Kidney (tissue), 14 donors: ENCODE data around the gene FAM107A. TPM values are rescaled to one million over a fixed set of nuclear protein-coding genes. Genes with fewer than 3 reads are reported as not detected.
A peak's percentile ranks its signal among the peaks of the same experiment; 100 is the strongest.

ENCODE experiments used
- DNase-seq, 5 donors: peaks; one replicate each; pipeline ENCODE4 v3.0.0-alpha.2; 2013 to 2020
- FAIRE-seq: peaks from 2 replicates; lab custom pipeline; 2012; peaks lifted over from hg19 to GRCh38; lab: Jason Lieb, UNC
- H3K27ac ChIP-seq, 2 donors: one replicate each; pipeline ENCODE4 v1.7.0; 2013; ENCODE audit warnings: low read depth in 2 of 2, low read length in 2 of 2, inconsistent platforms in 1 of 2
- H3K27me3 ChIP-seq: one replicate; pipeline ENCODE4 v1.7.1; 2013; ENCODE audit warnings: low read length, inconsistent platforms; ENCODE audit not compliant: control insufficient read depth, insufficient read depth
- H3K36me3 ChIP-seq, 3 donors: one replicate each; pipeline versions ENCODE4 v1.7.0 to v1.7.1; 2013; ENCODE audit warnings: low read length in 3 of 3, control low read depth in 1 of 3, inconsistent platforms in 1 of 3; ENCODE audit not compliant: insufficient read depth in 3 of 3, control insufficient read depth in 2 of 3
- H3K4me1 ChIP-seq, 3 donors: one replicate each; pipeline versions ENCODE4 v1.7.0 to v1.7.1; 2013; ENCODE audit warnings: low read length in 3 of 3, inconsistent platforms in 1 of 3, low read depth in 1 of 3; ENCODE audit not compliant: control insufficient read depth in 2 of 3, insufficient read depth in 2 of 3
- H3K4me3 ChIP-seq, 3 donors: one replicate each; pipeline versions ENCODE4 v1.7.0 to v1.8.1; 2013; ENCODE audit warnings: low read length in 3 of 3, control low read depth in 1 of 3, inconsistent platforms in 1 of 3
- H3K9ac ChIP-seq, 3 donors: one replicate each; pipeline versions ENCODE4 v1.7.0 to v1.7.1; 2013; ENCODE audit warnings: low read length in 3 of 3, control low read depth in 1 of 3, inconsistent platforms in 1 of 3
- H3K9me3 ChIP-seq, 3 donors: one replicate each; pipeline versions ENCODE4 v1.7.0 to v1.7.1; 2013; ENCODE audit warnings: low read length in 3 of 3, control low read depth in 1 of 3, inconsistent platforms in 1 of 3; ENCODE audit not compliant: control insufficient read depth in 2 of 3, insufficient read depth in 1 of 3
- intact Hi-C: fragments of 100-400 bp; cut with DNase I; formaldehyde crosslinking; loops from one replicate; pipeline ENCODE4 v1.11.1; 2022
- polyA plus RNA-seq: library from polyadenylated mRNA; stranded (reverse); fragments of 350-450 nt; fragmentation: Illumina TruSeq; extraction: RNeasy Lipid Tissue Mini Kit (QIAGEN cat#74804); gene quantifications from one replicate; pipeline ENCODE4 v1.2.3, GENCODE V29; 2014; ENCODE audit warnings: low read depth, low replicate concordance; ENCODE audit not compliant: insufficient read depth
- total RNA-seq: library from RNA; stranded (reverse); fragmentation: NEBNext Ultra II Directional; extraction: Animal tissue kit (Norgen Biotek cat#: 25700); gene quantifications from one replicate; pipeline ENCODE4 v1.2.1, GENCODE V29; 2021
- TF ChIP-seq, protein P1 (sequence below): IDR thresholded peaks from 3 replicates; pipeline ENCODE4 v1.5.1; 2012; ENCODE audit warnings: mild to moderate bottlenecking, moderate library complexity, borderline replicate concordance; ENCODE audit not compliant: insufficient read depth; ENCODE audit errors: extremely low read depth
- donor health status: control.
- donor health status: control.
- donor health status: control.
- donor health status: control.
- donor health status: control.
- donor health status: DM: yes; HTN: yes; CAD: no.
- donor health status: Normal renal cell carcinoma (clear cell type).

Gene FAM107A
- total and polyA plus RNA-seq, 2 donors from 2014 or later: 52.5 to 180 TPM

DNA sequence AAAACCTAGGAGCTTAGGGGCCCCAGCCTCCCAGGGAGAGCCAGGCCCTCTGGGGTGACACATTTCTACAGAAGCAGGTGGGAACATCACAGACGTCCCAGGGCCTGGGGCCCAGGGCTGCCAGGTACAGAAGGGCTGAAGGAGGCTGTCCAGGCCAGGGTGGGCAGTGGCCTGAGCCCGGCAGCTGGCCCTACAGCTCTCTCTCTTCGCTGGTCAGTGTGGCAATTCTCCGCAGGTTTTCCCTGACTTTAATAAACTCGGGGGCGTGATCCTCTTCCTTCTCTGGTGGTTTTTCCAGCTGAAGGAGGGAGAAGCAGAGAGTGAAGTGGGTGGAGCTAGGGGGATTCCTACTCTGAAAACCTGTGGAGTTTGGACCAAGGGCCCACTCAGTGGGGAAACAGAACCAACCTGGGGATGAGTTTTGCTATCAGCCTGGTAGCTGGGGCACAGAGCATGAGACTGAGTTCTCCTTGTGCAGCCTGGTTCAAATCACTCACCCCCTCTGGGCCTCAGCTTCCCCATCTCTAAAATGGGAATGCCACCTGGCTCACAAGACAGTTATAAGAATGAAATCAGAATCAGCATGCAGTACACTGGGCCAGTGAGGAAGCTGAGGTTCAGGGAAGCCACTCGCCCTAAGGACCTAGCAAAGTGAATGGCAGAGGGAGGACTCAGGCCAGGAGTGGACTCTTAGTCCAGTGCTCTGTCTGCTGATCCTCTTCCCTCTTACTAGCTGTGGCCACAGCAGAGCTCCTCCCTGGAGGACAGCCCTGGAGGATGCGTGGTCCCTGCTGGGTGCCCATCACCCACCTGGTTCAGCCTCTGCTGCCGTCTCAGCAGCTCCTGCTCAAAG lies 10.6 kb downstream of the FAM107A start:
- DNase-seq: peak in 1 of 5 donors; percentile 54
- intact Hi-C loops: loop anchor here (5.0 kb wide), 1 partner anchor 66 kb away; no protein-coding TSS in a partner anchor

DNA sequence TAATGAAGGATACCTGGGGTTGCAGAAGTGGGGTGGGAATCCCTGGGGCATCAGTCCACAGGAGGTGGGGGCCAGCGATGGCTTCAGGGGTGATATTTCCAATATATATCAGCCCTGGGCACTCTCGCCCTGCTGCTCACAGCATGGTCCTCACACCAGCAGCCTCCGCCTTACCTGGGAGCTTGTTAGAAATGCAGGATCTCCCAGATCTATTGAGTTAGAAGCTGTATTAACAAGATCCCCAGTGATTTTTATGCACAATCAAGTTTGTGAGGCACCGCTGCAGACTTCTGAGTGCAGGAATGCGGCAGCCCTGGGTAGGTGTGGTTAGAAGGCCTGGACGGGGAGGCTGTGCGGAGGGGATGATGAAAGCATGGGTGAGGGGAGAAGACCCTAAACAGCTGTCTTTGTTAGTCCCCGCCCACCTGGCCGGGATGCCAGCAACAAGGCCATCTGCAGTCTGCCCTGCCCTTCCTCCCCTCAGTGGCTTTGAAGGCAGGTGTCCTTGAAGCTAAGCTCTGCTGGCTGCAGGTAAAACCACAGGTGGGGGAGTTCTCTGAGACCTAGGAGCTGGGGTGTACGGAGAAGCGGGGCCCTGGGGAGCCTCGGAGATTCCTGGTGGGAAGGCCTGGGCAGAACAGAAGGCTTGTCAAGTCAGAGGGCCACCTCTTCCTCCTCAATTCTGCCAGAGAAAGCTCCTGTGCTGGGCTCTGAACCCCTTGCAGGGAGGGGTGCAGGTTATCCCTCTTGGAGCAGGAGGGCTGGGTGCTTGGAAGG lies 11.4 kb downstream of the FAM107A start:
- TF ChIP-seq, protein P1, sequence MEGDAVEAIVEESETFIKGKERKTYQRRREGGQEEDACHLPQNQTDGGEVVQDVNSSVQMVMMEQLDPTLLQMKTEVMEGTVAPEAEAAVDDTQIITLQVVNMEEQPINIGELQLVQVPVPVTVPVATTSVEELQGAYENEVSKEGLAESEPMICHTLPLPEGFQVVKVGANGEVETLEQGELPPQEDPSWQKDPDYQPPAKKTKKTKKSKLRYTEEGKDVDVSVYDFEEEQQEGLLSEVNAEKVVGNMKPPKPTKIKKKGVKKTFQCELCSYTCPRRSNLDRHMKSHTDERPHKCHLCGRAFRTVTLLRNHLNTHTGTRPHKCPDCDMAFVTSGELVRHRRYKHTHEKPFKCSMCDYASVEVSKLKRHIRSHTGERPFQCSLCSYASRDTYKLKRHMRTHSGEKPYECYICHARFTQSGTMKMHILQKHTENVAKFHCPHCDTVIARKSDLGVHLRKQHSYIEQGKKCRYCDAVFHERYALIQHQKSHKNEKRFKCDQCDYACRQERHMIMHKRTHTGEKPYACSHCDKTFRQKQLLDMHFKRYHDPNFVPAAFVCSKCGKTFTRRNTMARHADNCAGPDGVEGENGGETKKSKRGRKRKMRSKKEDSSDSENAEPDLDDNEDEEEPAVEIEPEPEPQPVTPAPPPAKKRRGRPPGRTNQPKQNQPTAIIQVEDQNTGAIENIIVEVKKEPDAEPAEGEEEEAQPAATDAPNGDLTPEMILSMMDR: no peak
- peaks cover 0 to 2% (median 0%) of the 10 kb centered on the region in 3 donors for H3K36me3 ChIP-seq
- intact Hi-C loops: loop anchor here (5.0 kb wide), 1 partner anchor 66 kb away; no protein-coding TSS in a partner anchor

More for the DNA sequence above, 10.6 kb downstream of the FAM107A start:
- H3K4me3 ChIP-seq: no peak overlapping the region
- H3K4me1 ChIP-seq: peaks cover 0 to 5% (median 0%) of the 10 kb centered on the region in 3 donors
- no peak overlapping the region for H3K9ac ChIP-seq
- peaks cover 0 to 2% (median 0%) of the 10 kb centered on the region in 3 donors for H3K36me3 ChIP-seq
- no peak for FAIRE-seq
- TF ChIP-seq, protein P1: no peak
- H3K27ac ChIP-seq: no peak overlapping the region
- no peaks in the 10 kb centered on the region for H3K9me3 ChIP-seq
- H3K27me3 ChIP-seq: no peaks in the 10 kb centered on the region

DNA sequence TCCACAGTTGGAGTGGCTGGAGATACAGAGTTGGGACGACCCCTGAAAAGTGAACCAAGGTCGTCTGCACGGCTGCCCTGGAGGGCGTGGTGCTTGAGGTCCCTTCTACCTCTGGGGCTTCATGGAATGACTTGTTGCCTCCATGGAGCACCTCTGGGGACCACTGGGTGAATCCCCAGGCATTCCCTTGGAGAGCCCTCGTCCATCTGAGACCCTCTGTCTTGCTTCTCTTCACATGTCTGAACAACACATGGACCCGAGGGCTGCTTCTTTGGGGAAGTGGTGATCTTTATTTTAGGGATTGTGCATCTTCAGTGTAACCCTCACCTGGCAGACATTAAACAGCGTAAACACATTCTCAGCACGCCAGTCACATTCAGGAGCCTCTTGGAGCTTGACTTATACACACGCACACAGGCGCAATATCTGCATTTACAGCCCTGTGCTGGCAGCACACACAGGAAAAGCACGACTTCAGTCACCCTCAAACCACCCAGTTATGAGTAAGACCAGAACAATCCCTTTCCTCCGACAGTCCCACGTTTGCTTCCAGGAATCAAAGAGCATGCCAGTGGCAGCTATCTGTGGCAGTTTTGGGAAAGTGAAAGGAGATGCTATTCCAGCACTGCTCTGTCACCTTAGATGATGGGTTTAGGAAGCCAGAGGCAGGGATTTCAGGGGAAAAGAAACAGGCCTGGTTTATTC lies 12.6 kb downstream of the FAM107A start:
- no peak overlapping the region for H3K27ac ChIP-seq
- TF ChIP-seq, protein P1: no peak

More for the DNA sequence above, 11.4 kb downstream of the FAM107A start:
- Histone ChIP-seq H3K27ac (no peak overlapping the region), H3K4me3 (no peak overlapping the region), H3K9me3 (no peaks in the 10 kb centered on the region), H3K4me1 (peaks cover 0 to 6% (median 0%) of the 10 kb centered on the region in 3 donors), H3K9ac (no peak overlapping the region), H3K27me3 (no peaks in the 10 kb centered on the region)
- DNase-seq (peak in 3 of 5 donors; percentile 44 to 57 (median 48)), FAIRE-seq (no peak)

More for the DNA sequence above, 12.6 kb downstream of the FAM107A start:
- Histone ChIP-seq H3K9ac (no peak overlapping the region), H3K4me1 (peaks cover 0 to 8% (median 0%) of the 10 kb centered on the region in 3 donors), H3K9me3 (no peaks in the 10 kb centered on the region), H3K27me3 (no peaks in the 10 kb centered on the region), H3K36me3 (peaks cover 0 to 2% (median 0%) of the 10 kb centered on the region in 3 donors), H3K4me3 (no peak overlapping the region)
- intact Hi-C loops: loop anchor here (5.0 kb wide), 1 partner anchor 68 kb away; no protein-coding TSS in a partner anchor
- FAIRE-seq (no peak), DNase-seq (peak in 1 of 5 donors; percentile 41)
